ENCODE data around the gene CPE.

Gene CPE

GRCh38 chr4:165515201-165515600 is 136.4 kb downstream of the CPE start:
- DNase-seq (ENCODE audit: low spot score), result no peak
- Histone ChIP-seq H3K27ac (no peak overlapping the region), H3K4me3 (no peak overlapping the region)
- TF ChIP-seq CTCF (IDR thresholded peaks at IDR 0.05), result no peak

GRCh38 chr4:165516281-165516833 is 137.5 kb downstream of the CPE start:
- no peak for DNase-seq (ENCODE audit: low spot score)
- no peak for TF ChIP-seq CTCF (IDR thresholded peaks at IDR 0.05)
- H3K27ac ChIP-seq, result no peak overlapping the region
- H3K4me3 ChIP-seq, result no peak overlapping the region

GRCh38 chr4:165517216-165517615 is 138.4 kb downstream of the CPE start:
- Histone ChIP-seq H3K27ac (no peak overlapping the region), H3K4me3 (no peak overlapping the region)
- TF ChIP-seq CTCF (IDR thresholded peaks at IDR 0.05), result no peak
- DNase-seq (ENCODE audit: low spot score), result no peak

- TF ChIP-seq CTCF (IDR thresholded peaks at IDR 0.05), result no peak
- Histone ChIP-seq H3K27ac (no peak overlapping the region), H3K4me3 (no peak overlapping the region)
- DNase-seq (ENCODE audit: low spot score), result no peak
Observed at GRCh38 chr4:165518024-165518616, 139.3 kb downstream of the CPE start.

- Histone ChIP-seq H3K4me3 (no peak overlapping the region), H3K27ac (no peak overlapping the region)
- no peak for DNase-seq (ENCODE audit: low spot score)
Observed at GRCh38 chr4:165518686-165519085, 139.9 kb downstream of the CPE start.

GRCh38 chr4:165519591-165519990 is 140.8 kb downstream of the CPE start:
- H3K4me3 ChIP-seq, result no peak overlapping the region
- H3K27ac ChIP-seq, result no peak overlapping the region
- no peak for DNase-seq (ENCODE audit: low spot score)
- TF ChIP-seq CTCF (IDR thresholded peaks at IDR 0.05), result no peak

More at GRCh38 chr4:165518686-165519085, 139.9 kb downstream of the CPE start:
- TF ChIP-seq CTCF (IDR thresholded peaks at IDR 0.05), result no peak

GRCh38 chr4:165520086-165520485 is 141.3 kb downstream of the CPE start:
- H3K27ac ChIP-seq, result no peak overlapping the region

More at GRCh38 chr4:165520086-165520485, 141.3 kb downstream of the CPE start:
- DNase-seq (ENCODE audit: low spot score), result no peak
- TF ChIP-seq CTCF (IDR thresholded peaks at IDR 0.05), result no peak
- H3K4me3 ChIP-seq, result no peak overlapping the region
